GM18507 (cell line): ENCODE measurements around the gene MAP1LC3B2.

ENCODE experiments used
- DNase-seq: peaks from one replicate; pipeline ENCODE4 v3.0.0; 2011; ENCODE audit warnings: low read depth; ENCODE audit not compliant: insufficient read length; ENCODE audit errors: extremely low spot score
- FAIRE-seq: peaks from 2 replicates; lab custom pipeline; 2011; peaks lifted over from hg19 to GRCh38; lab: Jason Lieb, UNC

MAP1LC3B2 gene

GRCh38 chr12:116607039-116607438, 47.9 kb downstream of the MAP1LC3B2 start:
- DNase-seq, result no peak
- FAIRE-seq, result no peak

- FAIRE-seq (no peak), DNase-seq (no peak)
Measured at GRCh38 chr12:116609319-116610114, 50.3 kb downstream of the MAP1LC3B2 start.

GRCh38 chr12:116610971-116611541, 51.9 kb downstream of the MAP1LC3B2 start:
- FAIRE-seq (no peak), DNase-seq (no peak)

- DNase-seq (no peak), FAIRE-seq (no peak)
Measured at GRCh38 chr12:116612436-116612835, 53.3 kb downstream of the MAP1LC3B2 start.

GRCh38 chr12:116613256-116613655, 54.1 kb downstream of the MAP1LC3B2 start:
- DNase-seq (no peak), FAIRE-seq (no peak)

GRCh38 chr12:116614194-116614915, 55.2 kb downstream of the MAP1LC3B2 start:
- FAIRE-seq, result no peak
- no peak for DNase-seq

- DNase-seq, result no peak
- FAIRE-seq, result no peak
Measured at GRCh38 chr12:116615141-116615861, 56.1 kb downstream of the MAP1LC3B2 start.

- no peak for DNase-seq
- no peak for FAIRE-seq
Measured at GRCh38 chr12:116616536-116617248, 57.5 kb downstream of the MAP1LC3B2 start.

GRCh38 chr12:116619246-116619645, 60.1 kb downstream of the MAP1LC3B2 start:
- DNase-seq, result no peak
- FAIRE-seq, result no peak

GRCh38 chr12:116620124-116620491, 60.9 kb downstream of the MAP1LC3B2 start:
- no peak for DNase-seq
- FAIRE-seq, result no peak

- FAIRE-seq (no peak), DNase-seq (no peak)
Measured at GRCh38 chr12:116620492-116621191, 61.5 kb downstream of the MAP1LC3B2 start.

GRCh38 chr12:116621194-116621593, 62.0 kb downstream of the MAP1LC3B2 start:
- FAIRE-seq, result no peak

GRCh38 chr12:116624516-116624915, 65.3 kb downstream of the MAP1LC3B2 start:
- FAIRE-seq (no peak), DNase-seq (no peak)

More at GRCh38 chr12:116621194-116621593, 62.0 kb downstream of the MAP1LC3B2 start:
- DNase-seq, result no peak

GRCh38 chr12:116626153-116626552, 67.0 kb downstream of the MAP1LC3B2 start:
- FAIRE-seq (no peak), DNase-seq (no peak)
